ENCODE measurements around the gene TSKS. TPM values are rescaled to one million over a fixed set of nuclear protein-coding genes. Genes with fewer than 3 reads are reported as not detected.

The TSKS gene
- total RNA-seq, 4 donors from 2014 or later, result 0.49 to 4.0 TPM; not detected in 2

DNA sequence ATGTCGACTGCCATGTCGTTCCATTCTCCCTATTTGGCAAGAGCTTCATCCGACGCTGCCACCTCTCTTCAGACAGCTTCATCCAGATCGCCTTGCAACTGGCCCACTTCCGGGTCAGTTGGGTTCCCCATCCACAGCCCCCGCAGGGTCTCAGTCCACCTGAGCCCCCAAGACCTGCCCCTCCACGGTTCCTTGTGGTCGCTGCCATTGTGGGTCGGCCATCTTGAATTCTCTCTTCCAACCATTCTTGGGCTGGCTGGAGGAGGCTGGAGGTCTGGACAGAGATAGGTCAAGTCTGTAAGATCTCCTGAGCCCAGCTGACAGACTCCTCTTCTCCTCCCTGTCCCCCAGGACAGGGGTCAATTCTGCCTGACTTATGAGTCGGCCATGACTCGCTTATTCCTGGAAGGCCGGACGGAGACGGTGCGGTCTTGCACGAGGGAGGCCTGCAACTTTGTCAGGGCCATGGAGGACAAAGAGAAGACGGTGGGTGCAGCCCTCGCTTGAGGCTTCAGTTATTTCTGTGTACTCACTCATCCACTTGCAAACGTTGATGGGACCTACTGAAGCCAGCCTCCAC is 52.6 kb downstream of the TSKS start:
- DNase-seq (ENCODE audit: low spot score in 2 of 2), result no peak
- 85 to 86% methylated on average over 20 of the region's 20 CpGs for WGBS, 2 donors
- intact Hi-C loops (cut with DNase I; ENCODE audit: low total_unique reads), result no loop called here
- TF ChIP-seq, protein P1, sequence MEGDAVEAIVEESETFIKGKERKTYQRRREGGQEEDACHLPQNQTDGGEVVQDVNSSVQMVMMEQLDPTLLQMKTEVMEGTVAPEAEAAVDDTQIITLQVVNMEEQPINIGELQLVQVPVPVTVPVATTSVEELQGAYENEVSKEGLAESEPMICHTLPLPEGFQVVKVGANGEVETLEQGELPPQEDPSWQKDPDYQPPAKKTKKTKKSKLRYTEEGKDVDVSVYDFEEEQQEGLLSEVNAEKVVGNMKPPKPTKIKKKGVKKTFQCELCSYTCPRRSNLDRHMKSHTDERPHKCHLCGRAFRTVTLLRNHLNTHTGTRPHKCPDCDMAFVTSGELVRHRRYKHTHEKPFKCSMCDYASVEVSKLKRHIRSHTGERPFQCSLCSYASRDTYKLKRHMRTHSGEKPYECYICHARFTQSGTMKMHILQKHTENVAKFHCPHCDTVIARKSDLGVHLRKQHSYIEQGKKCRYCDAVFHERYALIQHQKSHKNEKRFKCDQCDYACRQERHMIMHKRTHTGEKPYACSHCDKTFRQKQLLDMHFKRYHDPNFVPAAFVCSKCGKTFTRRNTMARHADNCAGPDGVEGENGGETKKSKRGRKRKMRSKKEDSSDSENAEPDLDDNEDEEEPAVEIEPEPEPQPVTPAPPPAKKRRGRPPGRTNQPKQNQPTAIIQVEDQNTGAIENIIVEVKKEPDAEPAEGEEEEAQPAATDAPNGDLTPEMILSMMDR (IDR thresholded peaks at IDR 0.05), result no peak
- no peak for TF ChIP-seq POLR2A (IDR thresholded peaks at IDR 0.05)
- H3K4me3 ChIP-seq (ENCODE audit: low read depth, poor library complexity, severe bottlenecking), result no peak overlapping the region

DNA sequence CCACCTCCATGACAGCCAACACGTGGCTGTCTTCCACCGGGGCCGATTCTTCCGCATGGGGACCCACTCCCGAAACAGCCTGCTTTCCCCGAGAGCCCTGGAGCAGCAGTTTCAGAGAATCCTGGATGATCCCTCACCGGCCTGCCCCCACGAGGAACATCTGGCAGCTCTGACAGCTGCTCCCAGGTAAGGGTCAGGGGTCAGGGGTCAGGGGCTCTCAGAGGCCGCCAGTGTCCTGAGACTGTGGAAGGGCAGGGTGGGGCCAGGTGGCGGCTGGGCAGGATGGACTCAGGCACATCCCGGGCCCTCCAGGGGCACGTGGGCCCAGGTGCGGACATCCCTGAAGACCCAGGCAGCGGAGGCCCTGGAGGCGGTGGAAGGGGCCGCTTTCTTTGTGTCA is 57.2 kb downstream of the TSKS start:
- no peak overlapping the region for H3K4me3 ChIP-seq (ENCODE audit: low read depth, poor library complexity, severe bottlenecking)
- 91 to 95% methylated on average over 6 to 15 of the region's 16 CpGs for WGBS, 2 donors
- no peak for DNase-seq (ENCODE audit: low spot score in 2 of 2)
- intact Hi-C loops (cut with DNase I; ENCODE audit: low total_unique reads), result no loop called here
- no peak for TF ChIP-seq POLR2A (IDR thresholded peaks at IDR 0.05)

DNA sequence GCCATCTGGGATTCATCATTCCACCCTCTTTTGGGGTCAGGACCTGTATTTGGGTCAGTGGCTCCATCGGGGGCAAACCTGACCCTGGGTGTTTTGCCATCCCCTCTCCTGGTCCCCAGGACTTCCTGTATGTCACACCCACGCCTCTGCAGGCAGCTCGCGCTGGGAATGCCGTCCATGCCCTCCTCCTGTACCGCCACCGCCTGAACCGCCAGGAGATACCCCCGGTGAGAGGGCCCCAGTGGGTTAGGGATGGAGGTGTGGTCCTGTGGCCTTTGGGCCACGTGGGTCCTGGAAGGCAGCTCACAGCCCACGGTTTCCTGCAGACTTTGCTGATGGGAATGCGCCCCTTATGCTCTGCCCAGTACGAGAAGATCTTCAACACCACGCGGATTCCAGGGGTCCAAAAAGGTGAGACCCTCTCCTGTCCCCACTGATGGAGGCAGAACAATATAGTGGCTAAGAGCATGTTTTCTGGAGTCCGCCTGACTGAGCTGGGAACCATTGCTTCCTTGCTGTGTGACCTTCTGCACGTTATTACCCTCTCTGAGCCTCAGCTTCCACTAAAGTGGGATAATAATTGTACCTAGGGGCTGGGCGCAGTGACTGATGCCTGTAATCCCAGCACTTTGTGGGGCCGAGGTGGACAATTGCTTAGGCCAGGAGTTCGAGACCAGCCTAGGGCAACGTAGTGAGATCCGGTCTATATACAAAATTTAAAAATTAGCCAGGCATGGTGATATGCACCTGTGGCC is 58.0 kb downstream of the TSKS start:
- WGBS, 2 donors, result 85 to 92% methylated on average over 22 of the region's 22 CpGs
- H3K4me3 ChIP-seq (ENCODE audit: low read depth, poor library complexity, severe bottlenecking), result no peak overlapping the region
- intact Hi-C loops (cut with DNase I; ENCODE audit: low total_unique reads), result no loop called here
- no peak for TF ChIP-seq POLR2A (IDR thresholded peaks at IDR 0.05)
- TF ChIP-seq, protein P1 (IDR thresholded peaks at IDR 0.05), result no peak
- no peak for DNase-seq (ENCODE audit: low spot score in 2 of 2)

DNA sequence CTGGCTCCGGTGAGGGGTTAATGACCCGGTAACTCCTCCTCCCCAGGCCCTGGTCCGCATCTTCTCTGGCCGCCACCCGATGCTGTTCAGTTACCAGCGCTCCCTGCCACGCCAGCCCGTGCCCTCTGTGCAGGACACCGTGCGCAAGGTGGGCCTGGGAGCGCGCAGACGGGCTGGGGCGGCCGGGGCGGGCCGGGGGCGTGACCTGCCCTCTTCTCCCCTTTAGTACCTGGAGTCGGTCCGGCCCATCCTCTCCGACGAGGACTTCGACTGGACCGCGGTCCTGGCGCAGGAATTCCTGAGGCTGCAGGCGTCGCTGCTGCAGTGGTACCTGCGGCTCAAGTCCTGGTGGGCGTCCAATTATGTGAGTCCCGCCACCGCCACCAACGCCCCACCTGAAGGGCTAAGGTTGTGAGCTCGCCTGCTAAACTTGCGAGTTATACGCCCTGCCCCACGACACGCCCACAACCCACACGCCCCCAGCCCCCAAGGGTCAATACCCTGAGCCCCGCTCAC is 61.8 kb downstream of the TSKS start:
- intact Hi-C loops (cut with DNase I; ENCODE audit: low total_unique reads), result no loop called here
- DNase-seq (ENCODE audit: low spot score in 2 of 2), result no peak
- WGBS, 2 donors, result 51 to 52% methylated on average over 31 to 40 of the region's 40 CpGs
- TF ChIP-seq POLR2A (IDR thresholded peaks at IDR 0.05), result no peak
- TF ChIP-seq, protein P1 (IDR thresholded peaks at IDR 0.05), result no peak
- no peak overlapping the region for H3K4me3 ChIP-seq (ENCODE audit: low read depth, poor library complexity, severe bottlenecking)

DNA sequence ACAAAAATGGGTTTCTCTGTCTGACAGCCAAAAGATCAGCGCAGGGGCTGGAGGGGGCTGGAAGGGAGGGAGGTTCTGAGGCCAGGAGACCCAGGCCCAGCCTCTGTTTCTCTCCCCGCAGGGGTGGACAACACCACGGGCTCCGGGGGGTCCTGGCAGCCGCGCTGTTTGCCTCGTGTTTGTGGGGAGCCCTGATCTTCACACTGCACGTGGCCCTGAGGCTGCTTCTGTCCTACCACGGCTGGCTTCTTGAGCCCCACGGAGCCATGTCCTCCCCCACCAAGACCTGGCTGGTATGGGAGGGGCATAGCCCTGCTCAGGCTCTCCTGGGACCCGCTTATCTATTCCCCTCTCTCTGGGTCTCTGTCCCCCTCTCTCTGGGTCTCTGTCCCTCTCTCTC is 62.5 kb downstream of the TSKS start:
- 64 to 66% methylated on average over 11 of the region's 11 CpGs for WGBS, 2 donors
- intact Hi-C loops (cut with DNase I; ENCODE audit: low total_unique reads), result no loop called here

DNA sequence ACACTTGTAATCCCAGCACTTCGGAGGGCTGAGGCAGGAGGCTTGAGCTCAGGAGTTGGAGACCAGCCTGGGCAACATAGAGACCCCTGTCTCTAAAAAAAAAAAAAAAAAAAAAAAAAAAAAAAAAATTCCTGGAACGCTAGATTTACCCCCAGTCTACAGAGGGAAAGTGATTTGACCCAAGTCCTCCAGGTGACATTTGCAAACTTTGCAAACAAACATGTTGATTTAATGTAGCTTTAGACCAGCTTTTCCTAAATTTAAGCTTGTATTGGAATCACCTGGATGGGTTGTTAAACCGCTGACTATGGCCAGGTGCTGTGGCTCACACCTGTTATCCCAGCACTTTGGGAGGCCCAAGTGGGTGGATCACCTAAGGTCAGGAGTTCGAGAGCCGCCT is 63.7 kb downstream of the TSKS start:
- TF ChIP-seq, protein P1 (IDR thresholded peaks at IDR 0.05), result no peak
- no peak for TF ChIP-seq POLR2A (IDR thresholded peaks at IDR 0.05)
- WGBS, 2 donors, result 84 to 90% methylated on average over 5 of the region's 5 CpGs
- H3K4me3 ChIP-seq (ENCODE audit: low read depth, poor library complexity, severe bottlenecking), result no peak overlapping the region
- intact Hi-C loops (cut with DNase I; ENCODE audit: low total_unique reads), result no loop called here
- DNase-seq (ENCODE audit: low spot score in 2 of 2), result no peak

More for the DNA sequence above, 62.5 kb downstream of the TSKS start:
- H3K4me3 ChIP-seq (ENCODE audit: low read depth, poor library complexity, severe bottlenecking), result no peak overlapping the region
- TF ChIP-seq, protein P1 (IDR thresholded peaks at IDR 0.05), result no peak
- no peak for TF ChIP-seq POLR2A (IDR thresholded peaks at IDR 0.05)
- no peak for DNase-seq (ENCODE audit: low spot score in 2 of 2)
